Upper lobe of right lung (tissue), 1 donor: ENCODE data around the gene PQBP1. TPM values are rescaled to one million over a fixed set of nuclear protein-coding genes. Genes with fewer than 3 reads are reported as not detected.

ENCODE experiments used
- ATAC-seq: fragments of 200-7000 bp; cut with Tn5 transposase; one replicate; pipeline ENCODE4 v1.9.1; 2020; ENCODE audit warnings: mild to moderate bottlenecking, moderate library complexity
- DNase-seq: peaks from one replicate; pipeline ENCODE4 v3.0.0-alpha.2; 2020
- H3K27ac ChIP-seq: fragments of 200-600 bp; one replicate; pipeline ENCODE4 v1.8.0; 2022
- H3K27me3 ChIP-seq: fragments of 200-600 bp; one replicate; pipeline ENCODE4 v1.8.0; 2022; ENCODE audit warnings: mild to moderate bottlenecking
- H3K36me3 ChIP-seq: fragments of 200-600 bp; one replicate; pipeline ENCODE4 v1.8.0; 2022
- H3K4me1 ChIP-seq: fragments of 200-600 bp; one replicate; pipeline ENCODE4 v1.8.0; 2022
- H3K4me3 ChIP-seq: fragments of 200-600 bp; one replicate; pipeline ENCODE4 v1.8.0; 2022; ENCODE audit warnings: mild to moderate bottlenecking
- H3K9me3 ChIP-seq: fragments of 200-600 bp; one replicate; pipeline ENCODE4 v1.8.0; 2022
- CTCF ChIP-seq: fragments of 200-600 bp; IDR thresholded peaks from one replicate; pipeline ENCODE4 v1.8.0; 2022; ENCODE audit warnings: antibody characterized with exemption
- intact Hi-C: fragments of 100-400 bp; cut with DNase I; formaldehyde crosslinking; loops from one replicate; pipeline ENCODE4 v1.11.0; 2022
- total RNA-seq: library from RNA; stranded (reverse); fragmentation: NEBNext Ultra II Directional; extraction: Animal tissue kit (Norgen Biotek cat#: 25700); gene quantifications from one replicate; pipeline ENCODE4 v1.2.1, GENCODE V29; 2021
- donor health status: DM: no; HTN: yes; CAD: no; lungs with severe emphysema.

Gene PQBP1
- total RNA-seq, 1 donor from 2014 or later = 61.3 TPM

- peaks cover 19% of the 10 kb centered on the region for H3K36me3 ChIP-seq
- no peak overlapping the region for H3K4me3 ChIP-seq
- H3K9me3 ChIP-seq = no peaks in the 10 kb centered on the region
- no peak for TF ChIP-seq CTCF
- ATAC-seq (no peak), DNase-seq (no peak)
- peak overlapping the region; percentile 42 for H3K27ac ChIP-seq
- intact Hi-C loops = no loop called here
- peaks cover 6% of the 10 kb centered on the region for H3K4me1 ChIP-seq
- H3K27me3 ChIP-seq = no peaks in the 10 kb centered on the region
These were observed 23.0 kb downstream of the PQBP1 start for GRCh38 chrX:48920718-48921104.

GRCh38 chrX:48923771-48924170 lies 26.0 kb downstream of the PQBP1 start:
- H3K4me1 ChIP-seq = peaks cover 6% of the 10 kb centered on the region
- ATAC-seq (no peak), DNase-seq (no peak)
- intact Hi-C loops = no loop called here
- H3K27me3 ChIP-seq = no peaks in the 10 kb centered on the region
- no peak overlapping the region for H3K4me3 ChIP-seq
- H3K27ac ChIP-seq = no peak overlapping the region
- TF ChIP-seq CTCF = no peak
- no peaks in the 10 kb centered on the region for H3K9me3 ChIP-seq
- H3K36me3 ChIP-seq = peaks cover 21% of the 10 kb centered on the region

- peaks cover 21% of the 10 kb centered on the region for H3K36me3 ChIP-seq
- no peaks in the 10 kb centered on the region for H3K27me3 ChIP-seq
- H3K27ac ChIP-seq = no peak overlapping the region
- DNase-seq (no peak), ATAC-seq (no peak)
- peaks cover 6% of the 10 kb centered on the region for H3K4me1 ChIP-seq
- H3K9me3 ChIP-seq = no peaks in the 10 kb centered on the region
- H3K4me3 ChIP-seq = no peak overlapping the region
- TF ChIP-seq CTCF = no peak
- intact Hi-C loops = no loop called here
These were observed 26.5 kb downstream of the PQBP1 start for GRCh38 chrX:48924270-48924669.

GRCh38 chrX:48927123-48927522 lies 29.4 kb downstream of the PQBP1 start:
- Histone ChIP-seq H3K4me1 (no peaks in the 10 kb centered on the region), H3K4me3 (no peak overlapping the region), H3K27ac (no peak overlapping the region), H3K9me3 (no peaks in the 10 kb centered on the region), H3K27me3 (no peaks in the 10 kb centered on the region), H3K36me3 (peaks cover 21% of the 10 kb centered on the region)
- intact Hi-C loops = no loop called here
- ATAC-seq = no peak
- no peak for DNase-seq
- TF ChIP-seq CTCF = no peak

- no peak for TF ChIP-seq CTCF
- Histone ChIP-seq H3K4me3 (no peak overlapping the region), H3K27ac (no peak overlapping the region)
These were observed 30.1 kb downstream of the PQBP1 start for GRCh38 chrX:48927736-48928382.

GRCh38 chrX:48933757-48934156 lies 36.0 kb downstream of the PQBP1 start:
- ATAC-seq (no peak), DNase-seq (no peak)
- intact Hi-C loops = no loop called here
- Histone ChIP-seq H3K4me3 (no peak overlapping the region), H3K27ac (no peak overlapping the region), H3K36me3 (peaks cover 9% of the 10 kb centered on the region), H3K27me3 (no peaks in the 10 kb centered on the region), H3K4me1 (peaks cover 4% of the 10 kb centered on the region), H3K9me3 (no peaks in the 10 kb centered on the region)
- no peak for TF ChIP-seq CTCF

More at GRCh38 chrX:48927736-48928382, 30.1 kb downstream of the PQBP1 start:
- Histone ChIP-seq H3K4me1 (no peaks in the 10 kb centered on the region), H3K36me3 (peaks cover 15% of the 10 kb centered on the region), H3K27me3 (no peaks in the 10 kb centered on the region), H3K9me3 (no peaks in the 10 kb centered on the region)
- ATAC-seq = no peak
- intact Hi-C loops = no loop called here
- no peak for DNase-seq
